Measurements from ENCODE around the gene IRF9.

GRCh38 chr14:24113379-24113800 lies 47.7 kb upstream of the IRF9 start:
- no peak for TF ChIP-seq TAF1 (IDR thresholded peaks at IDR 0.05; ENCODE audit: low read depth)
- TF ChIP-seq REST (IDR thresholded peaks at IDR 0.05; ENCODE audit: low read depth) = no peak
- TF ChIP-seq NFIC (IDR thresholded peaks at IDR 0.05) = no peak
- TF ChIP-seq RAD21 (IDR thresholded peaks at IDR 0.05; ENCODE audit: low read depth) = no peak
- TF ChIP-seq TCF12 (IDR thresholded peaks at IDR 0.05; ENCODE audit: low read depth) = no peak
